Measurements from ENCODE around the gene PALM2AKAP2. TPM values are rescaled to one million over a fixed set of nuclear protein-coding genes. Genes with fewer than 3 reads are reported as not detected.

The PALM2AKAP2 gene
- total RNA-seq, 1 experiment from 2014 or later, result 39.6 TPM

DNA sequence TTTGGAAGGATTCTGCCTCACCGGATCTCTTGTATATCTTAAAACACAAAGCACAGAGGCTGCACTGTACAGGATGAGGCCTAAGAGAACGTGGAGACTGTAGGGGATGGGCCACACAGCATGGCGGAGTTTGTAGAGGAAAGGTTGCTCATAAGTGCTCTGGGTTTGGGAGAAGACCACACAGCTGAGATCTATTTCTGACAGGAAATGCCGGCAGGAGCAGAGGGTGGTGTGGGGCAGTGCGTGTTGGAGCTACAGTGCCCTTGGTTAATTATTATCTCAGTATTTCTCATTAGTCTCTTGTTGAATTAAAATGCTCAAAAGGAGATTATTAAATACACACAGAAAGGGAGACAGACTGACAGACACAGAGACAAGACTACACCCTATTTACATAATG, 9.6 kb downstream of the PALM2AKAP2 start:
- no peak overlapping the region for H3K4me3 ChIP-seq
- peaks cover 42% of the 10 kb centered on the region for H3K4me1 ChIP-seq
- H3K27ac ChIP-seq, result peak overlapping the region; percentile 18
- no peaks in the 10 kb centered on the region for H3K27me3 ChIP-seq
- H3K9me3 ChIP-seq (replicated peaks), result 0 out of 2 replicates have a peak, but pooled peaks cover 4% of the 10 kb centered on the region
- H3K36me3 ChIP-seq, result 0 out of 2 replicates have a peak, but pooled peaks cover 6% of the 10 kb centered on the region
- DNase-seq, result peak in 1 of 2 experiments; percentile 38

- H3K27ac ChIP-seq, result peak overlapping the region; percentile 18
- peak; percentile 32 to 55 for DNase-seq
- H3K27me3 ChIP-seq, result no peaks in the 10 kb centered on the region
- no peak overlapping the region for H3K4me3 ChIP-seq
- 0 out of 2 replicates have a peak, but pooled peaks cover 4% of the 10 kb centered on the region for H3K9me3 ChIP-seq (replicated peaks)
- peaks cover 42% of the 10 kb centered on the region for H3K4me1 ChIP-seq
- 0 out of 2 replicates have a peak, but pooled peaks cover 6% of the 10 kb centered on the region for H3K36me3 ChIP-seq
Measured at GRCh38 chr9:109789971-109790370, 10.0 kb downstream of the PALM2AKAP2 start.

DNA sequence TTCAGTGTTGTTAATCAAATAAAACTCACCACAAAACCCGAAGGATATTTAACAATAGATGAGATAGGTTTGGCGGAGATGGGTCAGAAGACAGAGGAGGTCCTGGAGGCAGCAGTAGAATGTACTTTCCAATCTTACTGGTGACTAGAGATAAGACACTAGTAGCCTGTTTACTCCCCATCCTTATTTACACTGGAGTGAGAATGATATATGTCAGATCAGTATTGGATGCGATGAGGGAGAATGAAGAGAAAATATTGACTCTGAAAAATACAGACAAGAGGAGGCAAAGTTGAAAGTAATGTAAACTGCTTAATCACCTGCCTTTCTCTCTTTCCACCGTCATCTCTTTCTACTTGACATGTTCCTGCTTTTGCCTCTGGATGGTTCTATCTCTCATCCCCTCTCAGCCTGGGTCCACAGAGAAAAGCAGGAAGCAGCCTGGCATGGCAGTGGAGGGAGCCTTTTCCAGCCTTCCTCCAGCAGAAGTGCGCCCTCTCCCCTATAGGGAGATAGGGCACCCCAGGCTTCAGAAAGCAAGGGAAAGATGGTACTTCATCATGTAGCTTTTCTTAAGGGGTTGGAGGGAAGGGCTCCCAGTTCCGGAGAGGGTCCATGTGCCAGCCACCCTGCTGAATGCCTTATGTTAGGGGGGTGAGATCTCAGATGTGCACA, 11.1 kb downstream of the PALM2AKAP2 start:
- H3K4me3 ChIP-seq, result no peak overlapping the region
- 0 out of 2 replicates have a peak, but pooled peaks cover 4% of the 10 kb centered on the region for H3K9me3 ChIP-seq (replicated peaks)
- no peaks in the 10 kb centered on the region for H3K36me3 ChIP-seq
- H3K4me1 ChIP-seq, result peaks cover 42% of the 10 kb centered on the region
- no peak overlapping the region for H3K27ac ChIP-seq
- no peak for DNase-seq
- no peaks in the 10 kb centered on the region for H3K27me3 ChIP-seq

DNA sequence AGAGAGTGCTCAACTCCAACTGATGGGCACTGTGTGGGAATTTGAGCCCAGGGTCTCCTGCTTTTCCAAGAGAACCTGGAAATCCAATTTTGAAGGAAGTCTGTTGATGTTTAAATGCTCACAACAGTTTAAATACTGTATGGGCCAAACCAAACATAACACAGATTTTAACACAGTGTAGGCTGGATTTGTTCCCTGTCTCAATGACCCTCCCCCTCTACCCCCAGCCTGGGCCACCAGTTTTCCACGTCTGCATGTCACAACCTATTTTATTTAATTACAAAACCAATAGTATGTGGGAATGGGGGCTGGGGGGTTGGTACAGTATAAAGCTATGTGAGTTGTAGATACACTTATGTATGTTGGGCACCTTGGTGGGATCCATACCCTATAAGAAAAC, 11.7 kb downstream of the PALM2AKAP2 start:
- no peak overlapping the region for H3K4me3 ChIP-seq
- H3K36me3 ChIP-seq, result no peaks in the 10 kb centered on the region
- 0 out of 2 replicates have a peak, but pooled peaks cover 4% of the 10 kb centered on the region for H3K9me3 ChIP-seq (replicated peaks)
- peaks cover 42% of the 10 kb centered on the region for H3K4me1 ChIP-seq
- no peaks in the 10 kb centered on the region for H3K27me3 ChIP-seq
- H3K27ac ChIP-seq, result no peak overlapping the region
- DNase-seq, result no peak

GRCh38 chr9:109792951-109793546, 13.1 kb downstream of the PALM2AKAP2 start:
- Histone ChIP-seq H3K36me3 (no peaks in the 10 kb centered on the region), H3K9me3 (replicated peaks) (0 out of 2 replicates have a peak, but pooled peaks cover under 1% of the 10 kb centered on the region), H3K27ac (peak overlapping the region; percentile 41), H3K27me3 (no peaks in the 10 kb centered on the region), H3K4me3 (no peak overlapping the region), H3K4me1 (peaks cover 39% of the 10 kb centered on the region)
- DNase-seq, result peak; percentile 62 to 73

- peak overlapping the region; percentile 41 for H3K27ac ChIP-seq
- H3K4me1 ChIP-seq, result peaks cover 39% of the 10 kb centered on the region
- no peak for DNase-seq
- H3K27me3 ChIP-seq, result no peaks in the 10 kb centered on the region
- H3K36me3 ChIP-seq, result no peaks in the 10 kb centered on the region
- H3K9me3 ChIP-seq (replicated peaks), result no peaks in the 10 kb centered on the region
- H3K4me3 ChIP-seq, result no peak overlapping the region
Measured at GRCh38 chr9:109793921-109794320, 13.9 kb downstream of the PALM2AKAP2 start.

DNA sequence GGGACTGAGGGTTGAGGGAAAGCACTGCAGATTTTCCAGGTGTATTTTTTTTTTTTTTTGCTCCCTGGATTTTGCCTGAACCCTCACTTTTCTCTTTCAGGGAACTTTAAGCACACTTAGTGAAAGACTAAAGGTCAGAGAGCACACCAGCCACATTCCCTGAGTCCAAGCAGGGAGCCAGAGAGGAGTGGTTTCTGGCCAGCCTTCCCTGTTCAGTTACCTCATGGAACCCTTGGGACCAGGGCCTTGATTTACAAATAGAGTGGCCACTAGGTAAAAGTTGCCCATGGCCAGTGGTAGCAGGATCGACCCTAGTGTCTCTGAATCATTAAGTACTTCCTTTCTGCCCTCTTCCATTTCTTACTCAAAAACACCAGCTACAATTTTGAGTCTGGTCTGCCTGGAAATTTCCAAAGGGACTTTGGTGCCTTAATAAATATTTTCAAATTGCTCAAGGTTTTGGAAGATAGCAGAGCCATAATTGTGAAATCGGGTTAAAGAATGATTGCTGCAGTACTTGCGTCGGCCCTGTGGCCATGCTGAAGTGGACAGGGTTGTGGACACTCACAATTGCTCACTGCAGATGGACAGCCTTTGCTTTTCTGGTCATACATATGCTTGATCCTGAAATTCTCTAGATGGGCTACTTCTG, 14.5 kb downstream of the PALM2AKAP2 start:
- Histone ChIP-seq H3K27me3 (no peaks in the 10 kb centered on the region), H3K4me3 (no peak overlapping the region), H3K36me3 (no peaks in the 10 kb centered on the region), H3K4me1 (peaks cover 33% of the 10 kb centered on the region), H3K9me3 (replicated peaks) (no peaks in the 10 kb centered on the region), H3K27ac (no peak overlapping the region)
- DNase-seq, result no peak

DNA sequence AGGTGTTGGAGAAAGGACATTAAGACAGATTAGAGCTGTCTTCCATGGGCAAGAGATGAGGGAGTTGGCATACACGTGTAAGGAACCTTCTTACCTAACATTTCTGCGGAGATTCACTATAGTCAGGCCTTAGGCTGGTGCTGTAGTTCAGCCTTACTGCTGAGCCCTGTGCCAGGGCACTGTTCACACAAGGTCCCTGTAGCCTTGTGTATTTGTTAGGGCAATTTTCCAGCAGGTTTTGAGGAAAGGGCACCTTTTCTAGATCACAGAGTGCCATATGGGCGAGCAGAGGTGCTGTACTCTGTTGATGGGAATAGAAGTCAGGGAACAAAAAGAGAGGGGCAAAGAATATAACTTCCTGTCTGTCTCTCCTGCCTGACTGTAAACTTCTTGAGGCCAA, 15.6 kb downstream of the PALM2AKAP2 start:
- H3K27ac ChIP-seq, result no peak overlapping the region
- H3K4me1 ChIP-seq, result peaks cover 29% of the 10 kb centered on the region
- H3K4me3 ChIP-seq, result no peak overlapping the region
- H3K9me3 ChIP-seq (replicated peaks), result no peaks in the 10 kb centered on the region
- H3K36me3 ChIP-seq, result 0 out of 2 replicates have a peak, but pooled peaks cover 3% of the 10 kb centered on the region
- no peaks in the 10 kb centered on the region for H3K27me3 ChIP-seq
- DNase-seq, result no peak

GRCh38 chr9:109796078-109796477, 16.1 kb downstream of the PALM2AKAP2 start:
- DNase-seq, result no peak
- Histone ChIP-seq H3K36me3 (0 out of 2 replicates have a peak, but pooled peaks cover 3% of the 10 kb centered on the region), H3K27me3 (no peaks in the 10 kb centered on the region), H3K4me1 (peaks cover 27% of the 10 kb centered on the region), H3K4me3 (no peak overlapping the region), H3K9me3 (replicated peaks) (no peaks in the 10 kb centered on the region), H3K27ac (no peak overlapping the region)

GRCh38 chr9:109797006-109797405, 17.0 kb downstream of the PALM2AKAP2 start:
- Histone ChIP-seq H3K4me3 (no peak overlapping the region), H3K27me3 (no peaks in the 10 kb centered on the region), H3K9me3 (replicated peaks) (no peaks in the 10 kb centered on the region), H3K36me3 (0 out of 2 replicates have a peak, but pooled peaks cover 3% of the 10 kb centered on the region), H3K4me1 (peaks cover 27% of the 10 kb centered on the region), H3K27ac (no peak overlapping the region)
- DNase-seq, result no peak

DNA sequence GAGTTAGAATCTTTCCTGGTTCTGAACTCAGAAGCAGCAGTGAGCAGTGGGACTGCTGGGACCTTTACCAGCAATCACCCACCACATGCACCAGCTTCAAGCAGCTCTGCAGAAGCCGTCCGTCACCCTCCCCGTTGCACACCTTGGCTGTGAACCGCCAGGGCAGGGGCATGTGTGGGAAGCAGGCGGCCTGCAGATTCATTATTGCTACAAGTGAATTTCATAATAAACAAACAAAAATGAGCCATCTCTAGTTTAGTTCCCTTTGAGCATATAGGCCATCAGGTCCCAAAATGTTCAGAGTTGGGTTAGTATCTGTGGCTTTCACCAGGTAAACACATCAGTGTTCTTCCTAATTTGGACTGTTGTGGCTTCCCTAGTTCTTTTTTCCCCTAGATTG, 17.5 kb downstream of the PALM2AKAP2 start:
- Histone ChIP-seq H3K4me3 (no peak overlapping the region), H3K9me3 (replicated peaks) (no peaks in the 10 kb centered on the region), H3K27me3 (no peaks in the 10 kb centered on the region), H3K4me1 (peaks cover 24% of the 10 kb centered on the region), H3K27ac (no peak overlapping the region), H3K36me3 (0 out of 2 replicates have a peak, but pooled peaks cover 3% of the 10 kb centered on the region)
- DNase-seq, result no peak

DNA sequence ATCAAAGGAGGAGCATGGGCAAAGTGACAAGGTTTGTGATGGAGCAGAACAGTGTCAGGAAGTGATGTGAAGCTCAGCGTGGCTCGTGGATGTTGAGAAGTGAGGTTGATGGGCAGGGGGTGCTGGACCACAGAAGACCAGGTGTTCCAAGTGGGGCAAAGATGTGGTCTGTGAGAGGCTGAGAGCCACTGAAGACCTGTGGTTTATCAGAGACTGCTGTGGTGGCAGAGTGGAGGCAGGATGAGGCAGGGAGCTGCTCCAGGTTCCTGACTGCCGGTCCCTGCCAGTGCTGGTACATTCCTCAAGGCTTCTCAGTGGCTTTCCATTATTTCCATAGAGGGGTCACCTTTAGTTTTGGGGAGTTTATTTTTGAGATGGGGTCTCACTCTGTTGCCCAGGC, 19.1 kb downstream of the PALM2AKAP2 start:
- Histone ChIP-seq H3K9me3 (replicated peaks) (no peaks in the 10 kb centered on the region), H3K4me1 (peaks cover 8% of the 10 kb centered on the region), H3K27ac (no peak overlapping the region)

GRCh38 chr9:109799792-109800191, 19.8 kb downstream of the PALM2AKAP2 start:
- Histone ChIP-seq H3K4me3 (no peak overlapping the region), H3K27me3 (no peaks in the 10 kb centered on the region), H3K27ac (no peak overlapping the region), H3K4me1 (peaks cover 13% of the 10 kb centered on the region), H3K9me3 (replicated peaks) (no peaks in the 10 kb centered on the region), H3K36me3 (peaks cover 3% of the 10 kb centered on the region; the same call in 1 of the 2 replicates)
- peak in 1 of 2 experiments; percentile 29 for DNase-seq

More for the DNA sequence above, 19.1 kb downstream of the PALM2AKAP2 start:
- Histone ChIP-seq H3K27me3 (no peaks in the 10 kb centered on the region), H3K4me3 (no peak overlapping the region), H3K36me3 (peaks cover 3% of the 10 kb centered on the region; the same call in 1 of the 2 replicates)
- DNase-seq, result no peak

GRCh38 chr9:109801484-109801883, 21.5 kb downstream of the PALM2AKAP2 start:
- H3K27ac ChIP-seq, result no peak overlapping the region
- H3K4me3 ChIP-seq, result no peak overlapping the region
- no peaks in the 10 kb centered on the region for H3K9me3 ChIP-seq (replicated peaks)
- no peak for DNase-seq
- peaks cover 3% of the 10 kb centered on the region; the same call in 1 of the 2 replicates for H3K36me3 ChIP-seq
- peaks cover 19% of the 10 kb centered on the region for H3K4me1 ChIP-seq
- H3K27me3 ChIP-seq, result no peaks in the 10 kb centered on the region

GRCh38 chr9:109802491-109802890, 22.5 kb downstream of the PALM2AKAP2 start:
- Histone ChIP-seq H3K9me3 (replicated peaks) (no peaks in the 10 kb centered on the region), H3K4me3 (no peak overlapping the region), H3K27me3 (no peaks in the 10 kb centered on the region), H3K4me1 (peaks cover 19% of the 10 kb centered on the region), H3K27ac (no peak overlapping the region), H3K36me3 (peaks cover 3% of the 10 kb centered on the region; the same call in 1 of the 2 replicates)
- DNase-seq, result no peak

Measured in SJCRH30 (cell line).